ENCODE data around the gene SYCN.
"Not testable (repeated sequence)": the region's sequence is repeated elsewhere in the genome, so short reads cannot be mapped to it uniquely, and the experiment has no call there.

SYCN gene, protein sequence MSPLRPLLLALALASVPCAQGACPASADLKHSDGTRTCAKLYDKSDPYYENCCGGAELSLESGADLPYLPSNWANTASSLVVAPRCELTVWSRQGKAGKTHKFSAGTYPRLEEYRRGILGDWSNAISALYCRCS

DNA sequence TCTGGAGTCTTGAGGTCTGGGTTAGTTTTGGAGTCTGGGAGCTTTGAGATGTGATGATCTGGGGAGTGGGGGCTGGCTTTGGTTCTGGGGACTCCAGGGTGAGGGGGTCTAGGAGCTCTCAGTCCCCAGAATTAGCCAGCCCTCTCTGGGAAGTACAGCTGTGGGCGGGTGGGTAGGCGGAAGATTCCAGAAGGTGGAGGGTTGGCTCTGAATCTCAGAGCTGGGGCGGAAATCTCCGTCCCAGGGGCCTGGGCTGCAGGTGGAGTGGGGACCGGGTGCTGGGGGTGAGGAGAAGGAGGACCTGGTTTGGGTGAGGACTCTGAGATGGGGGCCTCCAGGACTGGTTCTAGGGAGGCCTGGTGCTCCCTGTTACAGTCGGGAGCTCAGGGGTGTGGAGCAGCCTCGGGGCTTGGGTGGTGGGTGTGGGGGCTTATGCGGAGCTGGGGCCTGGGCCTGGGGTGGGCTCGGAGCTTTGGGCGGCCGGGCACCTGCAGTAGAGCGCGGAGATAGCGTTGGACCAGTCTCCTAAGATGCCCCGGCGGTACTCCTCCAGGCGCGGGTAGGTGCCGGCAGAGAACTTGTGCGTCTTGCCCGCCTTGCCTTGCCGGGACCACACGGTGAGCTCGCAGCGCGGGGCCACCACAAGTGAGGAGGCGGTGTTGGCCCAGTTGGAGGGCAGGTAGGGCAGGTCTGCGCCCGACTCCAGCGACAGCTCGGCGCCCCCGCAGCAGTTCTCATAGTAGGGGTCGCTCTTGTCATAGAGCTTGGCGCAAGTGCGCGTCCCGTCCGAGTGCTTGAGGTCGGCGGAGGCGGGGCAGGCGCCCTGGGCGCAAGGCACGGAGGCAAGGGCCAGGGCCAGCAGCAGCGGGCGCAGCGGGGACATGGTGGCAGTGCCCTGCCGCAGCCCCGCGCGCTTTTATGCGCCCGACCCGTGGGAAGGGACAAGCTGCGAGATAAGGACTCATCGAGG, at the start of gene SYCN:
Gene SYCN (minus strand): TSS at position 892 of the 970 bp plus-strand sequence. CDS start 9 bp downstream, at position 883.
- TF ChIP-seq ZNF274 (IDR thresholded peaks at IDR 0.05; ENCODE audit: low read depth, low read length) = no peak

DNA sequence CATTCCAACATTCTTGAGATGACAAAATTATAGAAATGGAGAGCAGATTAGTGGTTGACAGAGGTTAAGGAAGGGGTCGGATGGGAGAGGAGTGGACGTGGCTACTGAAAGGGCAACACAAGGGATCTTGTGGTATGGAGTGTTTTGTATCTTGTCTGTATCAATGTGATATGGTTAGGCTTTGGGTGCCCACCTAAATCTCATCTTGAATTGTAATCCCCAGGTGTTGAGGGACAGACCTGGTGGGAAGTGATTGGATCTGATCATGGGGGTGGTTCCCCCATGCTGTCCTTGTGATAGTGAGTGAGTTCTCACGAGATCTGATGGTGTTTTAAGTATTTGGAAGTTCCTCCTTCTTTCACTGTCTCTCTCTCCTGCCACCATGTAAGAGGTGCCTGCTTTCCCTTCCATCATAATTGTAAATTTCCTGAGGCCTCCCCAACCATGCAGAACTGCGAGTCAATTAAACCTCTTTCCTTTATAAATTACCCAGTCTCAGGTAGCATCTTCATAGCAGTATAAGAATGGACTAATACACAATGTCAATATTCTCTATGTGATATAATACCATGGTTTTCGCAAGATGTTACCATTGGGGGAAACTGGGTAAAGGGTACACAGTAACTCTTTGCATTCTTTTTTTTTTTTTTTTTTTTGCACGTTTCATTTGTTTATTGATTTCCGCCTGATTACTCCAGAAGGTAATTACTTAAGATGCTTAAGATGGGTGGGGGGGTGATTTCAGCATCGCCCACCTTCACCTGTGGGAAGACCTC, 49.5 kb upstream of the SYCN start:
- TF ChIP-seq ZNF274 (IDR thresholded peaks at IDR 0.05; ENCODE audit: low read depth, low read length) = no peak
- no peak overlapping the region for H3K4me3 ChIP-seq (ENCODE audit: low read length)

More for the DNA sequence above, at the start of gene SYCN:
- no peak within 1 kb of the TSS for H3K4me3 ChIP-seq (ENCODE audit: low read length)

DNA sequence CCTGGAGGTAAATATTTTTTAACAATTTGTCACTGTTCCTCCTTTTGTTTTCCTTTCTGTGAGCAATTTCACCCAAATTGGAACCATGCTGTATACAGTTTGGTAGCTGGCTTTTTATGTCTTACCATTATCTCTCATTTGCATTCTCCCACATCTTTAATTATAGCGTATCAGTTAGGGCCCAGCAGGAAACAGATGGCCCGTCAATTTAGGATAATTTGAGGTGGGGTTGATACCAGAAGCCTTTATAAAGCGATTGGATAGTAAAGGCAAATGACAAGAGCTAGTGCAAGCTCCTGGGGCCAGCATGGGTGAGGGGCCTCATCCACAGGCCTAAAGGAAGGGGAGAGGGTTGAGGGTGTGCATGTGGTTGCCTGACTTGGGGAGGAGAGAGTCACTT, 48.4 kb upstream of the SYCN start:
- no peak overlapping the region for H3K4me3 ChIP-seq (ENCODE audit: low read length)
- no peak for TF ChIP-seq ZNF274 (IDR thresholded peaks at IDR 0.05; ENCODE audit: low read depth, low read length)

DNA sequence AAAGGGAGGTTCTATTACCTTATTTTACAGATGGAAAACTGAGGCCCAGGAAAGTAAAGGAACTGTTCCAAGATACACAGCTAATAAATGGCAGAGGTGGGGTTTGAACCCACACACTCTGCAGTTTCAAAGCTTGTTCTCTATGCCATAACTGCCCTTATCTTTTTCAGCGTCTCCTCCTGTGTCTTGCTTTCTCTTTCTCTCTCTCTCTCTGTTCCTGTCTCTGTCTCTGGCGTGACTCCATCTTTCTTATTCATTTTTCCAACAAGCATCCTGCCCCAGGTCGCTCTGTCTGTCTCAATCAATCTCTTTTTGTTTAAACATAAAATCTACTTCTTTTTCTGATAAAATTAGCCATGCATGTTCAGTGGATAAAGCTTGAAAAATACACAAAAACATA, 47.8 kb upstream of the SYCN start:
- H3K4me3 ChIP-seq (ENCODE audit: low read length) = no peak overlapping the region
- TF ChIP-seq ZNF274 (IDR thresholded peaks at IDR 0.05; ENCODE audit: low read depth, low read length) = no peak

DNA sequence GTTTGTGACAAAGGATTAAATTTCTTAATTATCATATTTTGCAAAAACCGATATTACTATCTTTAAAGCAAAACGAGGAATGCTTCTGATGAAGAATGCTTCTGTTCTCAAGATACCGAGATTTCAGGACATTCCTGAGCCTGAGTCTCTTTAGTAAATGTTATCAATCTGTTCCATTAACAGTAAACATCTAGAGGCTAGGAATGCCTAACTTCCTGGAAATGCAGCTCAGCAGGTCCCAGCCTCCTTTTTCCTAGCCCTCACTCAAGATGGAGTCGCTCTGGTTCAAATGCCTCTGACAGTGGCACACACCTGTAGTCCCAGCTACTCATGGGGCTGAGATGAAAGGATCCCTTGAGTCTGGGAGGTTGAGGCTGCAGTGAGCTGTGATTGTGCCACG, 47.0 kb upstream of the SYCN start:
- no peak for TF ChIP-seq ZNF274 (IDR thresholded peaks at IDR 0.05; ENCODE audit: low read depth, low read length)
- no peak overlapping the region for H3K4me3 ChIP-seq (ENCODE audit: low read length)

DNA sequence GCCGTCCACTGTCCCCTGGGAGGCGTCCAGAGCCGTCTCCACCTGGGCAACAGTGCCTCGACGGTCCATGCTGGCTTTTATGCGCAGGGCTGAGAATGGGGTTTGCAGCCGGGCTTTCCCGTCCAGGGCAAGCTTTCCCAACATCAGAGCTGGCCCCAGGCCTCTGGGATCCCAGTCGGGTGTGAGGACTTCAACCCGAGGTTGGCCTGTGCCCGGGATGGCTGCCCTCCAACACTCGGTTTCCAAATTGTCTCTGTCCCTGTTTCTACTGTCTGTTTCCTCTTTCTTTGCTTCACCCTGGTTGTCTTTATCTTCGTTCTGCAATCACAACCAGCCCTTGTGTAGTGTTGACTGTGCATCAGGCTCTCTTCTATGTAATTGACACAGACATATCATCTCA, 44.7 kb upstream of the SYCN start, which contains the start of gene IFNL4:
Gene IFNL4 (minus strand): TSS at position 51 of the 400 bp plus-strand sequence.
- no peak within 1 kb of the TSS for H3K4me3 ChIP-seq (ENCODE audit: low read length)
- no peak for TF ChIP-seq ZNF274 (IDR thresholded peaks at IDR 0.05; ENCODE audit: low read depth, low read length)

DNA sequence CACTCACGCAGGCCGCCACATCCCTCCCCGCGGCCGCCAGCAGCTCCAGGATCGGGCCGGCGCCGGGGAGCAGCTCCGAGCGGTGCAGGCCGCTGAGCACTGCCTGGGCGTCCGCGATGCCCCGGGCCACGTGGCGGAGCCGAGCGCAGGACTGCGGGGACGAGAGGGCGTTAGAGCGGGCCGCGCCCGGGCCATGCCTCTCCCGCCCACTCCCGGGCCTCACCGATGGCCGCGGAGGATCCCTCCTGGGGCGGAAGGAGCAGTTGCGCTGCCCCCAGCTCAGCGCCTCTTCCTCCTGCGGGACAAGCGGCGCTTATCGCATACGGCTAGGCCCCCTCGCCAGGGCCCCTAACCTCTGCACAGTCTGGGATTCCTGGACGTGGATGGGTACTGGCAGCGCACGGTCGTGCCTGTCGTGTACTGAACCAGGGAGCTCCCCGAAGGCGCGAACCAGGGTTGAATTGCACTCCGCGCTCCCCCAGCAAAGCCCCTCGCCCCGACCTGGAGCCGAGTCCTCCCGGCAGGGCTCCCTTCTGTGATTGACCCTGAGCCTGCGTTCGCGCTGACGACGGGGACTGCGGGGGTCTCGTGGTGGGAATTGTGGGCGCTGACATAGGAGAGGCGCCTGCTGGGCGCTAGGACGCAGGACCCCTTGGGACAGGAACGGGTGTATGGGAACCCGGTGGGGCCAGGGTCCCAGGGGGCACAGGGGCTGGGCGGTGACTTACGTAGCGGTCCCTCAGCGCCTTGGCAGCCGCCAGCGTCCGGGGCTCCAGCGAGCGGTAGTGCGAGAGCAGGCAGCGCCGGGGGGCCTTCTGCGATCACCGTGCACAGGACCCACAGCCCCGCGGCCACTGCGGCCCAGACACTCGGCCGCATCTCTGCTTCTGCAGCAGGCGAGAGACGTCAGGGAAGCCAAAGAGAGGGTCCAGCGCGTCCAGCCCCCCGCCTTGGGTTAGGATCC, 43.9 kb upstream of the SYCN start:
- no peak overlapping the region for H3K4me3 ChIP-seq (ENCODE audit: low read length)
- no peak for TF ChIP-seq ZNF274 (IDR thresholded peaks at IDR 0.05; ENCODE audit: low read depth, low read length)

DNA sequence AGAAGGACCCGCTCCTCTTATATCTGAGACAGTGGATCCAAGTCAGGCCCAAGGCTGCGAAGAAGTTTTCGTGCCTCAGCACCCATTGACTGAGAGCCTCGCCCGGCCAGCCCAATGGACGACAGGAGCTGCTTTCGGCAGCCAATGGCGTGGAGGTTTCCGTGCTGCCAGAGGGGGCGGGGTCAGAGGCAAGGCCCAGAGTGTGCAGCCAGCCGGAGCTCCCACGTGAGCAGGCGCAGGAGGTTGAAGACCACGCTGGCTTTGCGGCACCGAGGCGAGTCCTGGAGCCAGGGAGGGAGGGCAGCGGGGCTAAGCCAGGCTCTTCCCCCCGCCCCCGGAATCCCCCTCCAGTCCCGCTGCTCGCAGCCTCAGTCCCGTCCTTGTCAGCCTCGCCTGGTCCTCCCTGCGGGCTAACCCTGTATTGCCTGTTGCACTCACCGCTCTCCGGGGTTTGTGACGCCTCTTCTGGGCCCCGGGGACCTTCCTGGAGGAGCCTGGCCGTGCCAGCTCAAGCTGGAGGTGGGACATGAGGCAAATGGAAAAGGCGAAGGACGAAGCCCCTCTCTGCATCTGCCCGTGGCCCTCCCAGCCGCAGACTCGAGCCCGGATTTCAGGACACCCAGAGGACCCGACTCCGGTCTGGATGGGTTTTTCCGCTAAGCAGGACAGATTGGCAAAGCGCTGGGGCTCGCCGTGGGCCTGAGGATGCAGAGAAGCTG, 43.0 kb upstream of the SYCN start:
- H3K4me3 ChIP-seq (ENCODE audit: low read length) = no peak overlapping the region
- no peak for TF ChIP-seq ZNF274 (IDR thresholded peaks at IDR 0.05; ENCODE audit: low read depth, low read length)

DNA sequence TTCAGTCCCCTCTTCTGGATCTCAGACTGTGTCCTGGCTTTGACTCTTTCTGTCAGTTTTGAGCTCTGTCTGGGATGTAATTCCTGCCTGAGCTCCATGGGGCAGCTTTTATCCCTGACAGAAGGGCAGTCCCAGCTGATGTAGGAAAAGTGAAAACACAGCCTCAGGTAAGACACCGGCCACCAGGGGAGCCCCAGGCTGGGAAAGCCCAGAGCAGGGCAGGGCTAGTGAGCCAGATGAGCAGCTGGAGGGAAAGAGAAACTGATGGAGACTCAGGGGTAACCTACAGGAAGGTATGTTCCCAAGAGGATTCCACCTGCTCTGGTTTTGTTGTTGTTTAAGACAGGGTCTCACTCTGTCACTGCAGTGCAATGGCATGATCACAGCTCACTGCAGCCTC, 41.1 kb upstream of the SYCN start:
- H3K4me3 ChIP-seq (ENCODE audit: low read length) = not testable (repeated sequence)

DNA sequence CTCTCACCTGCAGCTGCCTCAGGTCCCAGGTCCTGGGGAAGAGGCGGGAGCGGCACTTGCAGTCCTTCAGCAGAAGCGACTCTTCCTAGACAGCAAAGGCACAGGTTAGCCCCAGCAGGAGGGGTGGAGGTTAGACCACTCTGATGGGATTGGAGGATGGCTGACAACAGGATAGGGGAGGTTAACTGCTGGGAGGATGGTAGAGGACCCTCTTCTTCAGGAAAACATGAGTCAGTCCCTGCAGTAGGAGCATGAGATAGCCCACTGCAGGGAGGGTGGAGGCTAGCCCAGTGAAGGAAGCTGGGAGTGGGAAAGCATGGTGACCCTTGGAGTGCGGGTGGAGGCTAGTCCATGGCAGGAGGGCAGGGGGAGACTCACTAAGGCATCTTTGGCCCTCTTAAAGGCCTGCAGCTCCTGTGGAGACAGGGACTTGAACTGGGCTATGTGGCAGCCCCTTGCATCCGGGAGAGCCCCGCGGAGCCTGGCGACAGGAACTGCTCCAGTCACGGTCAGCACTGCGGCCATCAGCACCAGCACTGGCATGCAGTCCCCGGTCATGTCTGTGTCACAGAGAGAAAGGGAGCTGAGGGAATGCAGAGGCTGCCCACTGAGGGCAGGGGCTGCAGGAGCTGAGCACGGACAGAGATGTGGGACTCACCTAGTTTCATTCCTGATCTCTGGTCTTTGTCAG, 40.5 kb upstream of the SYCN start, which contains the start of gene IFNL3:
Gene IFNL3 (minus strand): TSS at position 597 of the 691 bp plus-strand sequence. CDS start 39 bp downstream, at position 558.
- H3K4me3 ChIP-seq (ENCODE audit: low read length) = not testable (repeated sequence)

DNA sequence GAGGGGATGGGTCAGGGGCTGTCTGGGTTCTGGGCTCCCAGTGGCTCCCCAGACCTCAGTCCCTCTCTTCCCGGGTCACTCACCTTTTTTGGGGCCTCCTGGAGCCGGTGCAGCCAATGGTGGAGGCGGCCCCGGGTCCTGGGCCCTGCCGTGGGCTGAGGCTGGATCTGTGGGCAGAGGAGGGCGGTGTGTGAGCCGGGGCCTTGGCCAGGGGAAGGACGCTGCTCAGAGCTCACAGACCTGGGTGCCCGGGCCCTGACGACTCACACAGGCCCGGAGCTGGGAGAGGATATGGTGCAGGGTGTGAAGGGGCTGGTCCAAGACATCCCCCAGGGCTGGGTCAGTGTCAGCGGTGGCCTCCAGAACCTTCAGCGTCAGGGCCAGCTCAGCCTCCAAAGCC, 39.7 kb upstream of the SYCN start:
- H3K4me3 ChIP-seq (ENCODE audit: low read length) = not testable (repeated sequence)

DNA sequence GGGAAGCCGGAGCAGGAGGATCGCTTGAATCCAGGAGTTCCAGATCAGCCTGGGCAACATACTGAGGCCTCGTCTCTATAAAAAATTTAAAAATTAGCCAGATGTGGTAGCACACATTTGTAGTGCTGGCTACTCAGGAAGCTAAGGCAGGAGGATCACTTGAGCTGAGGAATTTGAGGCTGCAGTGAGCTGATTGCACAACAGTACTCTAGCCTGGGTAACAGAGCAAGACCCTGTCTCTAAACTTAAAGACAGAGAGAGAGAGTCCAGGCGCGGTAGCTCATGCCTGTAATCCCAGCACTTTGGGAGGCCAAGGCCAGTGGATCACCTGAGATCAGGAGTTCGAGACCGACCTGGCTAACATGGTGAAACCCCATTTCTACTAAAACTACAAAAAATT, 36.4 kb upstream of the SYCN start:
- no peak for TF ChIP-seq ZNF274 (IDR thresholded peaks at IDR 0.05; ENCODE audit: low read depth, low read length)
- H3K4me3 ChIP-seq (ENCODE audit: low read length) = no peak overlapping the region

All from GM08714 (cell line).